GM21529 (cell line): ENCODE results near the gene CYLD.
A peak's percentile ranks its signal among the peaks of the same experiment; 100 is the strongest.

Experiments used
- ATAC-seq: cut with Tn5 transposase; IDR thresholded peaks from one replicate; pipeline ENCODE4 v1.9.1; 2021; ENCODE audit not compliant: unreplicated experiment

The CYLD gene

DNA sequence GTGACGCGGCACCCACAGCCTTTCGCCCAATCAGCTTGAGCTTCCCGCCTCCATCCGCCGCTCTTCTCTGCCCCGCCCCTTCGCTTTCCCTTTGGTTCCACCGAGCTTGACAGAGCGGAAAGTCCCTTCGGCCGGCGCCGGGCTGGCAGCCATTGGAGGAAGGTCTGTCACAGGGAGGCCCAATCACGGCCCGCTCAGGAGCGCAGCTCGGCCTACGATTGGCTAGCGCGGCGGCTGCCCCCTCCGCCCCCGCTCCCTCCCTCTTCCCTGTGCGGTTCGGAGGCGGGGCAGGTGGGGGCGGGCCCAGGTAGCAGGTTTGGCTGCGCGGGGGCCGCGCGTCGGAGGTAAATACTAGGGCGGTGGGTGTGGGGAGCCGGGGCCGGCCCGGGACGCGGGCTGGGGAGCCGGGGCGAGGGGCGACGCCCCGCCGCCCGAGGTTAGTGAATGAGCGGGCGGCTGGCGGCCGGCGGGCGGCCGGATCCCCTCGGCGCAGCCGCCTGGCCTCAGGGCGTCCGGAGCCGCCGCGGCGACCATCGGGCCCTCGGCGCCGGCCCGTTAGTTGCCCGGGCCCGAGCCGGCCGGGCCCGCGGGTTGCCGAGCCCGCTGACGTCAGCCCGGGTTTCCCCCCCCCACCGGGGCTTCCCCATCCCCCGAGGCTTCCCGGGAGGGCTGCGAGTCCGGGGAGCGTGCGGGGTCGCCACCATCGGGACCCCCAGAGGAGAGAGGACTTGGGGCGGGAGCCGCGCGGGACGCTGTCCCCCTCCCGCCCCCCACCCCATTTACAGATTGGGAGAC, at the start of gene CYLD:
CYLD (plus strand) TSS at position 306 of the 795 bp plus-strand sequence. CDS start 7,613 bp downstream, outside the sequence.
- peak; percentile 90 for ATAC-seq

DNA sequence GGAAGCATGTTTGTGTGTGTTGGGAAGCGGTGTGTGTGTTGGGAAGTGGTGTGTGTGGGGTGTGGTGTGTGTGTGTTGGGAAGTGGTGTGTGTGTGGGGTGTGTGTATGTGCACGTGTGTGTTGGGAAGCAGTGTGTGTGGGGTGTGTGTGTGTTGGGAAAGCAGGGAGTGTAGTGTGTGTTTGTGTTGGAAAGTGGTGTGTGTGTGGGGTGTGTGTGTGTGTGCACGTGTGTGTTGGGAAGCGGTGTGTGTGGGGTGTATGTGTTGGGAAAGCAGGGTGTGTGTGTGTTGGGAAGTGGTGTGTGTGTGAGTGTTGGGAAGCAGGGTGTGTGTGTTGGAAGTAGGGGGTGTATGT, 49.3 kb upstream of the CYLD start:
- no peak for ATAC-seq

DNA sequence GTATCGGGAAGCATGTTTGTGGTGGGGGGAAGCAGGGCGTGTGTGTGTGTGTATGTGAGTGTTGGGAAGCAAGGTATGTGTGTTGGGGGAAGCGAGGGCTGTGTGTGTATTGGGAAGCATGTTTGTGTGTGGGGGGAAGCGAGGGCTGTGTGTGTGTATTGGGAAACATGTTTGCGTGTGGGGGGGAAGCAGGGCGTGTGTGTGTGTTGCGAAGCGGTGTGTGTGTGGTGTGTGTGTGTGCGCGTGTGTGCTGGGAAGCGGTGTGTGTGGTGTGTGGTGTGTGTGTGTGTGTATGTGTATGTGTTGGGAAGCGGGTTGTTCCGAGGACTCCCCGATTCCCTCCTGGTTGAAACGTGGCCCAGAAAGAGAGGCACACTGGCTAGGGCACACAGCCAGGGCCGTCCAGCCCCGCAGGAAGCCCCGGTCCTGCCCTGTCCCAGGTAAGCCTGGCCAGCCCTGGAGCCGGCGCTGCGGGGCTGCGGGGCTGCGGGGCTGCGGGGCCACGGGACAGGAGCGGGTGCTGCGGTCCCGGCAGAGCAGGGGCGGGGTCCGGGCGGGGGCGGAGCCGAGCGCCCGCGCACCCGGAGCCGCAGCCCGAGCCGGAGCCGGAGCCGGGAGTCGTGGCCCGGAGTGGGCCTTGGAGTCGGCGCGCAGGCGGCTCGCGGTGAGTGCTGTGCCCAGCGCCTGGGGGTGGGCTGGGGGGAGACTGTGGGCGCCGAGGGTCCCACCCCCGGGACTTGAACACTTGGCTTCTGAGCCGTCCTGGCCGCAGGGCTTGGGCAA, 48.7 kb upstream of the CYLD start, which contains the start of gene NOD2:
NOD2 (plus strand) TSS at position 608 of the 783 bp plus-strand sequence. CDS start 5,890 bp downstream, outside the sequence.
- no peak for ATAC-seq

DNA sequence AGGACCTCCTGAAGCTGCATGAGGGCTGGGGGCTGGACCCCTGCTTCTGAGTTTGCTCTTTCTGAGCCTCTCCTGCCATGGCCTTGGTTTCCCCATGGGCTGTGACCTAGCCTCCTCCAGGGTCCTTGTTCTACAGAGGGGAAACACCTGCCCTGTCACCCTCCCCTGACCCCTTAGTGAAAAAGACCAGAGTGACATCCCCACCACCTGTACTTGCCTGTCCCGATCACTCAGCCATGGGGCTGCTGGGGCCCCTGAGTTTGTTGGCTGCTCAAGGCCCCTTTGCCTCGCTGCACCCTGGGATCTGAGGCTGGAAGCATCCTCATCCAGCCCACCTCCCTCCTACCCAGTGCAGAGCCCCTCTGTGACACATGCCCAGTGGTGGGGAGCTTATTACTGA, 47.7 kb upstream of the CYLD start:
- no peak for ATAC-seq

DNA sequence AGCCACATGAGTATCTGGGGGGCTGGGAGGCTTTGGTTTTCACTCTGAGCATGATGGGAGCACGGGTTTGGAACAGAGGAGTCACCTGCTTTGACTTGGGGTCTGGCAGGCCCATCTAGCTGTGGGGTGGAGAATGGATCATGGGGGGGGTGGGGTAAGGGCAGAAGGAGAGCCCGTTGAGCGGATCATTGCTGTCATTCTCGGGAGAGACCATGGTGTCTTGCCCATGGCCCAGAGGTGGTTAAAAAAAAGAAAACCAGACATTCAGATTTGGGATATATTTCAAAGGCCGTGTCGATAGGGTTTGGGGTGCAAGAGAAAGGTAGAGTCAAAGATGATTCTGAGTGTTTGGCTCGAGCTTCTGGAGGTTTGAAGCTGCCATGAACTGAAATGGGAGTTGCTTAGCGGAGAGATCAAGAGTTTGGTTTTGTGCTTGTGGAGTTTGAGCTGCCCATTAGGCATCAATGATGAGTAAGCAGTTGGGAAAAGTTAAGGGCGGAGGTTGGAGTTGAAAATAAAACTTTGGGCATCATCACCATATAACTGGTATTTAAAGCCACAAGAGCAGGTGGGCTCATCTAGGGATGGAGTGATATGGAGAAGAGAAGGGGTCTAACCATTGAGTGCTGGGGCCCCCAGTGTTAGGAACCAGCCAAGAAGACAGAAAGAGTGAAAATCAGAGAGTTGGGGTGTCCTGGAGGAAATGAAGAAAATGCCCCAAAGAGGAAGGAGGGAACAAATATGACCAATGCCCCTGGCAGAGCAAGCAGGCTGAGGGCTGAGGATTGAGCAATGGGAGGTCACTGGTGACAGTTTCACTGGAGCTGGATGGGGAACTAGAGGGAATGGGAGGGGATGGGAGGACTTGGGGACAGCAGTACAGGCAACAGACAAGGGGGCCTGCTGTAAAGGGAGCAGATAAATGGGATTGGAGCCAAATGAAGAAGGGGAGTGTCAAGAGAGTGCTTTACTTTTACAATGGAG, 46.6 kb upstream of the CYLD start:
- ATAC-seq: no peak

DNA sequence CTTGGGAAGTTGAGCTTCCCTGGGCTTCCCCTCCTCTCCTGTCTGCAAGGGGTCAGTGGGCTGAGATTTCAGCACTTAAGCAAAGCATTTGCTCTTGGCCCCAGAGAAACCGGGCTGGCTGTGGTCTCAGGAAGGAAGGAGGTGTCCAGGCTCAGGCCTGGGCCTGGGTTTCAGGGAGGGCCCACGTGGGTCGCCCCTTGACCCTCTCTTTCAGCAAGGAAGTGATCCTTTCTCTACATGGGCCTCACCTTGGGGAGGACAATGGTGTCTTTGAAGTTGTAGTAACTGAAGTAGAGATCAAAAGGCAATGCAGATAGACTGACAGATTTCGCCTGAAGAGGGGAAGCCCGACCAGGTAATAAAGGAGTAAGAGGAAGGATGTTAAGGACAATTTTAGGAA, 45.8 kb upstream of the CYLD start:
- peak; percentile 14 for ATAC-seq

DNA sequence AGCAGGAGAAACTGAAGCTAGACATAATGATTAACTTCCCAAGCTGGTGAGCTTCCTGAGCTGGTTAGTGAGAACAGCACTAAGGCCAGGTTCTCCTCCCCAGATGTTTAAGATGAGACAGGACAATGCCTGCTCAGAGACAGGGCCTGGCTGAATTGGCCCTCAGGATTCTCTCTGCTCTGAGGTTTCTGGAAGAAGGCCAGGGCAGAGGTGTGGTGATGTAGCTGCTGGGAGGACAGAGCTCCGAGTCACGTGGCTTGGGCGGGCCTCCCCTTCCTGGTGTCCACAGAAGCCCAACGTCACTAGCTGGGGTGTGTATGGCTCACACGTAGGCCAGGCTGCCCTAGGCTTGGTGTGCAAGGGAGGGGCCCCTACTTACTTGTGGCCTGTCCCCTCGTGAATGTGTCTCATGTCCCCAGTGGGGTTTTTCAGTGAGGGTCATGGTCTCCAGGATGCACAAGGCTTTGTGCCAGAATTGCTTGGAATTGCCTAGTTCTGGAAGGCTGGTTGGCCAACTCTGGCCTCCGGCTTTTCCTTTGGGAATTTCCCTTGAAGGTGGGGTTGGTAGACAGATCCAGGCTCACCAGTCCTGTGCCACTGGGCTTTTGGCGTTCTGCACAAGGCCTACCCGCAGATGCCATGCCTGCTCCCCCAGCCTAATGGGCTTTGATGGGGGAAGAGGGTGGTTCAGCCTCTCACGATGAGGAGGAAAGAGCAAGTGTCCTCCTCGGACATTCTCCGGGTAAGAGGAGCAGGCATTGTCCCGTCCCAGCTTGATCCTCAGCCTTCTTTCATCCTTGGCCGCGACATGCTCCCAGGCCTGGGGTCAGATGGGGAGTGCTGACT, 45.1 kb upstream of the CYLD start:
- peak; percentile 57 for ATAC-seq

DNA sequence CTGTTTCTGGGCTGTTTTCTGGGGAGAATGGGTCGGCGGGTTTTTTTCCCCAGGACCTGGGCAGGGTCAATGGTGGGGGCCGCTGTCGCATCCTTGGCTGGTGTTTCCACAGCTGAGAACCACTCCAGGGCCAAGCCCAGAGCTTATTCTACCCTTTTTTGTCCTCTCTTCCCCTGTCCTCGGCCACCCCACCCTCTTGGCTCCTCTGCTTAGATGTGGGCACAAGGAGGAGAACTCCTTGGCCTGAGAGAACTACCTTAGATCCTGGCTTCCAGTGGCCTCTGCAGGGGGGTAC, 44.5 kb upstream of the CYLD start:
- no peak for ATAC-seq

DNA sequence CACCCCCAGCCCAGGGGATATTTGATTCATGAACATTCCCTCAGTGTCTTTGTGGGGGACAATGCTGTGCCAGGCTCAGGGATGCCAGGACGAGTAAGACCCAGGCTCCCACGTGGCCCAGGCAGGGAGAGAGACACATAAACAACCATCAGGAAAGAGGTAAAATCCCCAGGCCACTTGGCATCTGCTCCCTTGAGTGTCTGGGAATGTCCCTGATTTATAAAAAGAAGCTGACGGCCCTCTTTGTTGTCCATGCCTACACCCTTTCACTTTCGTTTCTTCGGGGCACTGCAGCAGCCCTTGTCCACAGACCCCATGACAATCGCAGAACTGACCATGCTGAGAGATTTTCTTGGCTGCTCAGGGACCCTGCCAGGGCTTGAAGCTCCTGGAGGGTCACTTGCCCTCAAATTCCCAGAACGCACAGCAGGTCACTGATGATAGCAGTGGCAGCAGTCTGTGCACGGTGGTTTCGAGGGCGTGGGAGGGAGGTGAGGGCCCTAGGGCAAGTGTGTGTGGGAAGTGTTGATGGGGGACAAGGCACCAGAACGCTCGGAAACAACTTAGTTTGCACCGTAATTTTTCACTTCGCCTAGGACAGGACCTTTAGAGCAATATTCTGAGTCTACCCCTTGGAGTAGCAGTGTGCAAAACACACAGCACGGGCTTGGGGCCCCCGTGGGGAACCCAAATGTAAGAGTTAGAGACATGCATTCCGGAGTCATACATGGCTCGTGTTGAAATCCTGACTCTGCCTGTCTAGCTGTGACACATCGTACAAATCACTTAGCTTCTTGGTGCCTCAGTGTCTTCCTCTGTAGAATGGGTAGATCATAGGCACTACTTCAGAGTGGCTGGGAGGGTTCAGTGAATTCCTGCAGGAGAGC, 43.8 kb upstream of the CYLD start:
- ATAC-seq: peak; percentile 50

DNA sequence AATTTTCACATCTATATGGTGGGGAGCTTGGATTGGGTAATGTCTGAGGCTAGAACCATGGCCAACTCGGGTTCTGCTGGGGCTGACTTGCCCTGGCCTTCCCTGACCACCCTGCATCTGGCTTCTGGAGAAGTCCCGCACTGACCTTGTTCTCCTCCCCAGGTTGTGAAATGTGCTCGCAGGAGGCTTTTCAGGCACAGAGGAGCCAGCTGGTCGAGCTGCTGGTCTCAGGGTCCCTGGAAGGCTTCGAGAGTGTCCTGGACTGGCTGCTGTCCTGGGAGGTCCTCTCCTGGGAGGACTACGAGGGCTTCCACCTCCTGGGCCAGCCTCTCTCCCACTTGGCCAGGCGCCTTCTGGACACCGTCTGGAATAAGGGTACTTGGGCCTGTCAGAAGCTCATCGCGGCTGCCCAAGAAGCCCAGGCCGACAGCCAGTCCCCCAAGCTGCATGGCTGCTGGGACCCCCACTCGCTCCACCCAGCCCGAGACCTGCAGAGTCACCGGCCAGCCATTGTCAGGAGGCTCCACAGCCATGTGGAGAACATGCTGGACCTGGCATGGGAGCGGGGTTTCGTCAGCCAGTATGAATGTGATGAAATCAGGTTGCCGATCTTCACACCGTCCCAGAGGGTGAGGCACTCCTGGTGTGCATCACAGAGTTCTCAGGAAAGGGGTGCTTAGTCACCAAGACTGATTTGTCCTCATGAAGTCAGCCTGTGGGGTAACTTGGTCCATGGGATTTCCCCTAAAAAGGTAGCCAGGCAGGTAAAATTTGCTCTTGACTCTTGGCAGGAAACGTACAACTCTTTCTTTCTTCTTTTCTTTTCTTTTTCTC, 42.3 kb upstream of the CYLD start:
- no peak for ATAC-seq

DNA sequence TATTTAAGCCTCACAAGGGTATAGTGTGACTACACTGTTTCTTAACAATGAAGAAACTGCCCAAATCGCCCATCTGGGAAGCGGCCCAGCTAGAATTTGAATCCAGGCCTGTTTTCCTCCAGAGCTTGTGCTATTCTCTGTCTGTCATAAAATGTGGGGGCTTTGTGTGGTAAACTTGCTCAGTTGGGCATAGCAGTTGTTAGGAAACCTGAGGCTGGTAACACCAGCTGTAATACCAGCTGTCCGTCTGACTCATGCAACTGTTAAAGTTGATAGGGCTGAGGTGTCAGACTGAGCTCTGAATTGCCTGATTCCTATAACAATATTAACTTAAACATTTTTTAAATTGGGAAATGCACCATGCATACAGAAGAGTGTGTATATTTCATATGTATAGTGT, 39.2 kb upstream of the CYLD start:
- no peak for ATAC-seq

DNA sequence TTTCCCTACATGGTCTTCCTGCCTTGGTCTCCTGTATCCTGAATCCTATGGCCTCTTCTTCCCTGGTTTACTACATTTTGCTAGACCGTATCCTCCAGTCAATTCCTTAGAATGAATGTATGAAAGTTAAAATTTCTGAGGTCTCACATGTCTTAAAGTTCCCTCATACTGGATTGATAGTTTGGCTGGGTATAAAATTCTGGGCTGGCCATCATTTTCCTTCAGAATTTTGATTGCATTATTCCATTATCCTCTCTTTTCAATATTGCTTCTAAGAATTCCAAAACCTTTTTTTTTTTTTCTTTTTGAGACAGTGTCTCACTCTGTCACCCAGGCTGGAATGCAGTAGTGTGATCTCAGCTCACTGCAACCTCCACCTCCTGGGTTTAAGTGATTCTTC, 37.6 kb upstream of the CYLD start:
- no peak for ATAC-seq

DNA sequence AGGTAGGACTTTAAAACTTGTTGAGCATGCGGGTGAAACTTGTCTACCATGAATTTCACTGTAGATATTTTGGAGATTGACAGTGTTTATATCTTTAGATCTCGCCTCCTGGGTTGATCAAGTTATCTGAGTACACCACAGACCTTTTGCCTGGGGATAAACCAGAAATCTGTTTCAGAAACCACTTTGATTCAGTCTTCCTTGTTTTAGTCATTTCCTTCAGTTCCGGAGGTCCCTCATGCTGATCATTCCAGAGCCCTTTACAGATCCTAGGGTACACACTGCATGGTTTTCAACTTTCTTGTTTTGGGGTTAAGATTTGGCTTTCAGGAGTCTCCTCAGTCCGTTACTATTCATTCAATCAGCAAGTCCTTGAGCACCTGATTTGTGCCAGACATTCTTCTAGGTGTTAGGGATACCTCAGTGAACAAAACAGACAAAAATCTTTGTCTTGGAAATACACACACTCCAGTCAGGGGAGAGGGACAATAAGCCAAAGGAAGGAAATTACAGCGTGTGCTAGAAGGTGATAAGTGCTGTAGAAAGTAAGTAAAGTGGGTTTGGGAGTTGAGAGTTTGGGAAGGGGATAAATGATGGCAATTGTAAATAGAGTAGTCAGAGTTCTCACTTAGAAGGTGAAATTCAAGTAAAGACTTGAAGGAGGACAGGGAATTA, 36.3 kb upstream of the CYLD start:
- ATAC-seq: no peak

DNA sequence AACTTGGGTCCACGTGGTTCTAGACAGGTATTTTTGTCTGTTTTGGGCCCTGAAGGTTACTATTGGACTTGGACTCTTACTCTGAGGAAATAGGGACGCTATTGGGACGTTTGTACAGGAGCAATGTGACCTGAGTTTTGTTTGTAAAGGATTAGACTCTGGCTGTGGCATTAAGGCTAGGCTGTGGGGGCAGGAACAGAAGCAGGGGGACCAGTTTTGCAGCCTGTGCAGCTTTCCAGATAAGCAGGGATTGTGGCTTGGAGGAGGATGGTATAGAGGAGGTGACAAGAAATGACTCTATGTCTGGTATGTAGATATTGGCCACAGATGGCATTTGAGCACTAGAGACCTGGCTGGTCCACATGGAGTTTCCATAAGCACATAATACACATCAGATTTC, 35.6 kb upstream of the CYLD start:
- no peak for ATAC-seq

DNA sequence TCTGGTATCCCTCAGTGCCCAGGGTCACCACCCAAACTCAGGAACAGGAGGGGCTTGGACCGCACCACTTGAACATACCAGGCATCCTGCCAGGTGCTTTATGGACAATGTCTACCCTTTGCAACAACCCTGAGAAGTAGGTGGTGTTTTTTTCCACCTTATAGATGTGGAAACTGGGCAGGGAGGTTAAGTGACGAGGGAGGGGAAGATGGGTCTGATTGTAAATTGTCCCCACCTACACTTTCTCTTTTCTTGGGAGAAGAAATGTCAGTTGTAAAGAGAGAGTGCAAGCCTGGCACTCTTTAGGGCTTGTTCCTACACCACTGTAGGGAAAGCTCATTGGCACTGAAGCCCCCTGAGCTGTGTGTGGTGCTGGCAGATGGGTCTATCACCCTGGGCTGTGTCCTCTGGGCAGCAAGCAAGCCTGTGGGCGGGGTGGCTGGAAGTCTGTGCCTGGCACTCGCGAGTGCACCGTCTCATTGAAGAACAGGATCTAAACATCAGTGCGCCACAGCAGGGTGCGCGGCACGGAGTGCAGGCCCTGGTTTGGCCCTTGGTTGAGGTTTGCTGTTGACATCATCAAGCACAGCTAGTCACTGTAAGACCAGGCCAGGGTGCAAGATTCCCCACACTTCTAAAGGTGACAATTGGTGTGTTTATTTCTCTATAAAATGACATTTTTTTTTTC, 33.4 kb upstream of the CYLD start:
- no peak for ATAC-seq

DNA sequence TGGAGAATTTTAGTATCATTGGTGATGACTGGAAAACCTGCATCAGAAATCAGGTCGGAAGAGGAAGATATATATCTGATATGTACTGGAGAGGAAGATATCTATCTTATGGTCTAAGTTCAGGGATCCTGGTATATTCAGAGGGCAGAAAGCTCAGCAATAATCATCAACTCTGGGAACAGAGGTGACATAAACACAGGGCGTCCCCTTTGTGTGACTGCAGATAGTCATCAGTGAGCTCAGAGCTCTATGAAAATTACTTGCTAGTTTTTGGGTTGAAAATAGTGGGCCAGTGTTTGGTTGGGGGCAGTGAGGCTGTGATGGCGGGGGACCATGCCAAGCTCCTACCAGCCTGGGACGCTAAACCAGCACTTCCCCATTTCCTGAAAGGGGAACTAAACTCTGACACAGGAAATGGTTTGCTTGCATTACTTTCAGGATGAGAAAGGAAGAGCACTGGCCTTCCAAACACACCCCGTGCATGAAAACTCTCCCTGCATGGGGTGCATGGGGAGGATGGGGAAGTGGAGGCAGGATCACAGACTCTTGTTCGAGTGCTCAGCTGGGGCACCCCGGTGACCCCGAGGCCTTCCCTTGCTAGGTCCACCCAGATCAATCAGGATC, 32.7 kb upstream of the CYLD start:
- ATAC-seq: no peak

DNA sequence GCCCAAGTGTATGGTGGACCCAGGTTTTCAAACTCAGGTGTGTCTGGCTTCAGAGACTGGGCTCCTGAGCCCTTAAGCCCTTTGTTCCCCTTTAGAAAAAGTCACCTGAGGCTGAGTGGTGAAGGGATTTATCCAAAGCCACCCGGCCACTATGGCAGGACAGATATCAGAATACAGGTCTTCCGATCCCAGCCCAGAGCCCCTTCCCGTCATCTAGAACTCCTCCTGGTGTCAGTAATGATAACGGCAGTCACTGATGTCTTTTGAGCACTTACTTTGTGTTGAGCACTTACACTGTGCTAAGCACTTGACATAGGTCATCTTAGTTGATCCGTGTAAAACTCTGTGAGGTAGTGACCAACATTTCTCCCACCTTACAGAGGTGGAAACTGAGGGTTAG, 31.9 kb upstream of the CYLD start:
- ATAC-seq: no peak
